T-helper 2 cell (primary cell): ENCODE results near the gene NKX2-4.
"Not testable (repeated sequence)": the region's sequence is repeated elsewhere in the genome, so short reads cannot be mapped to it uniquely, and the experiment has no call there.

ENCODE experiments used
- DNase-seq, 5 experiments: peaks; one replicate each; pipeline versions ENCODE4 v3.0.0 to v3.0.0-alpha.2; 2012 to 2022
- total RNA-seq, 2 donors: gene quantifications; one replicate each; lab custom pipeline; 2026; lab: John Stamatoyannopoulos, UW

The NKX2-4 gene
- 0 to 0.13 reads per million in 2 donors for total RNA-seq

GRCh38 chr20:21397341-21398108, at the start of gene NKX2-4:
Gene NKX2-4, minus strand, starts transcription at chr20:21397526. Its CDS starts 127 bp downstream, at chr20:21397399.
- no peak for DNase-seq

GRCh38 chr20:21437816-21438215, 40.5 kb upstream of the NKX2-4 start:
- DNase-seq: no peak

GRCh38 chr20:21437248-21437647, 39.9 kb upstream of the NKX2-4 start:
- DNase-seq: no peak

GRCh38 chr20:21436205-21436604, 38.9 kb upstream of the NKX2-4 start:
- DNase-seq: no peak

- DNase-seq: no peak
Measured at GRCh38 chr20:21435576-21435975, 38.2 kb upstream of the NKX2-4 start.

GRCh38 chr20:21433329-21433890, 36.1 kb upstream of the NKX2-4 start:
- no peak for DNase-seq

- DNase-seq: no peak
Measured at GRCh38 chr20:21432911-21433310, 35.6 kb upstream of the NKX2-4 start.

- no peak for DNase-seq
Measured at GRCh38 chr20:21430020-21430419, 32.7 kb upstream of the NKX2-4 start.

GRCh38 chr20:21424846-21425245, 27.5 kb upstream of the NKX2-4 start:
- no peak for DNase-seq

- not testable (repeated sequence) for DNase-seq
Measured at GRCh38 chr20:21423712-21424111, 26.4 kb upstream of the NKX2-4 start.

GRCh38 chr20:21421601-21422236, 24.4 kb upstream of the NKX2-4 start:
- DNase-seq: no peak

- DNase-seq: not testable (repeated sequence)
Measured at GRCh38 chr20:21419147-21419546, 21.8 kb upstream of the NKX2-4 start.

GRCh38 chr20:21413996-21414395, 16.7 kb upstream of the NKX2-4 start:
- DNase-seq: peak in 1 of 5 experiments; percentile 26

GRCh38 chr20:21411725-21412124, 14.4 kb upstream of the NKX2-4 start:
- no peak for DNase-seq

GRCh38 chr20:21399005-21399475, 1.7 kb upstream of the NKX2-4 start:
- no peak for DNase-seq

- no peak for DNase-seq
Measured at GRCh38 chr20:21398109-21399004, 1.0 kb upstream of the NKX2-4 start.

- DNase-seq: peak in 2 of 5 experiments; percentile 14 to 31
Measured at GRCh38 chr20:21396599-21397340, 556 bp downstream of the NKX2-4 start.

- DNase-seq: peak in 3 of 5 experiments; percentile 39 to 76 (median 55)
Measured at GRCh38 chr20:21395666-21396598, 1.4 kb downstream of the NKX2-4 start.

- DNase-seq: no peak
Measured at GRCh38 chr20:21395051-21395665, 2.2 kb downstream of the NKX2-4 start.

- DNase-seq: no peak
Measured at GRCh38 chr20:21394551-21394950, 2.8 kb downstream of the NKX2-4 start.
